CD4-positive, alpha-beta T cell treated with Interleukin-10 for 1 hour (primary cell): Measurements from ENCODE around the gene TBL2.
"Not testable (repeated sequence)": the region's sequence is repeated elsewhere in the genome, so short reads cannot be mapped to it uniquely, and the experiment has no call there.

Experiments
- DNase-seq: peaks from one replicate; pipeline ENCODE4 v3.0.0-alpha.2; 2020

TBL2 gene

GRCh38 chr7:73567846-73568685 lies 10.3 kb downstream of the TBL2 start:
- DNase-seq, result no peak

- DNase-seq, result no peak
These were observed 11.2 kb downstream of the TBL2 start for GRCh38 chr7:73567140-73567539.

- not testable (repeated sequence) for DNase-seq
These were observed 11.9 kb downstream of the TBL2 start for GRCh38 chr7:73566431-73566830.

DNA sequence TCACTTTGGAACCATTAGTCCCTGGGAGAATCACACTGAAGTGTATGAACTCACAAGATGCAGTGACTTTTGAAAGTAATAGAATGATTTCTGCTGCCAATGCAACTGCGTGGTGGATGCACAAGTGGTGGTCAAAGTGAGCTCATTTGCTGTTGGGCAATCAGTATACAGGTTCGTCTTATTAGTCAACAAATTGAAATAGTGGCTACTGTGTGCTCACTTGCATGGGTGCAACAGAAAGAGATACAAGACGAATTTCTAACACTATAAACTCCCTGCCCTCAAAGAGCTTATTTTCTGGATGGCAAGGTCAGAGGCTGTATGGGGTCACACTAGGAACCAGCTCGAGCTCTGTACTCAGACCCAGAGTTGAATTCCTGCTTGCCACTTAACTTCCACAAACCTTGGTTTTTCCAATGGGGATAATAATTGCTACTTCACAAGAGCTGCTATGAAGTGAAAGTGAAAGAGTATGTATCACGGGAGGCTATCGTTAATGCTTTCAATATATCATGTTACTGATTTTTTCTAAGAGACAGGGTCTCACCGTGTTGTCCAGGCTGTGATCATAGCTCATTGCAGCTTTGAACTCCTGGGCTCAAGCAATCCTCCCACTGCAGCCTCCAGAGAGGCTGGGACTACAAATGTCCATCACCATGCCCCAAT lies 12.6 kb downstream of the TBL2 start:
- DNase-seq, result no peak

DNA sequence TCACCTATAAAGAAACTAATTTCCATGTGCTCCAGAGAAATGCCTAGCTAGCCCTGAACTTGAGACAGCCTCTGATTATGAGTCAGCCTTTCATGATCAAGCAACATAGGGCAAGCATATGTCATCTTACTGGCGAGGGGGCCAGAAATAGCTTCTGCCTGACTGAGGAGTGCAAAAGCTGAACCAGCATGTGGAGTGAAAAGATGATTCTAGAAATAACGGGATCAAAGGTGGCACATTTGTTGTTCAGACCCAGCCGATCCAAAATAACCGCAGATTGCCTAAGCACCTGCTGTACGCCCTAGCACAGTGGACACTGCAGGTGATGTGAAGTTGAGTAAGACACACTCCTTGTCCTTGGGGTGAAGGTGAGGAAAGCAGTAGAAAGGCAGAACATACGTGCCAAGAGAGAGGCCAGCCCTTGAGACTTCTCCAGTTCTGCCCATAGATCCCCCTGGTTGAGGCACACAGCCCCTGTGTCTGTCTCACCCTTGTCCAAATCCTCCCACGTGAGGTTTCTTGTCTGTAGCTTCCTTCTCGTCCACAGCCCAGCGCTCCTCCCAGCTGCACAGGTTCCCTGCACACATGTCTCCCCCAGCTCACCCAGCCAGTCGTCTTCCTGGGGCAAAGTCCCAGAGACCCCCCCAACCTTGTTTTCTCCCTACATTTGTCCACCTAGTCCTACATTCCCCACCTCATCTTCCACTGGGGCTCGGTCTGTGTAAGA lies 18.1 kb downstream of the TBL2 start:
- no peak for DNase-seq

GRCh38 chr7:73557397-73558257 lies 20.8 kb downstream of the TBL2 start, which contains the start of gene BCL7B:
TSS of gene BCL7B (minus strand) at chr7:73557690. CDS start at chr7:73557578, 112 bp downstream.
- peak; percentile 85 for DNase-seq

- peak; percentile 93 for DNase-seq
These were observed 21.3 kb downstream of the TBL2 start for GRCh38 chr7:73557108-73557396.

DNA sequence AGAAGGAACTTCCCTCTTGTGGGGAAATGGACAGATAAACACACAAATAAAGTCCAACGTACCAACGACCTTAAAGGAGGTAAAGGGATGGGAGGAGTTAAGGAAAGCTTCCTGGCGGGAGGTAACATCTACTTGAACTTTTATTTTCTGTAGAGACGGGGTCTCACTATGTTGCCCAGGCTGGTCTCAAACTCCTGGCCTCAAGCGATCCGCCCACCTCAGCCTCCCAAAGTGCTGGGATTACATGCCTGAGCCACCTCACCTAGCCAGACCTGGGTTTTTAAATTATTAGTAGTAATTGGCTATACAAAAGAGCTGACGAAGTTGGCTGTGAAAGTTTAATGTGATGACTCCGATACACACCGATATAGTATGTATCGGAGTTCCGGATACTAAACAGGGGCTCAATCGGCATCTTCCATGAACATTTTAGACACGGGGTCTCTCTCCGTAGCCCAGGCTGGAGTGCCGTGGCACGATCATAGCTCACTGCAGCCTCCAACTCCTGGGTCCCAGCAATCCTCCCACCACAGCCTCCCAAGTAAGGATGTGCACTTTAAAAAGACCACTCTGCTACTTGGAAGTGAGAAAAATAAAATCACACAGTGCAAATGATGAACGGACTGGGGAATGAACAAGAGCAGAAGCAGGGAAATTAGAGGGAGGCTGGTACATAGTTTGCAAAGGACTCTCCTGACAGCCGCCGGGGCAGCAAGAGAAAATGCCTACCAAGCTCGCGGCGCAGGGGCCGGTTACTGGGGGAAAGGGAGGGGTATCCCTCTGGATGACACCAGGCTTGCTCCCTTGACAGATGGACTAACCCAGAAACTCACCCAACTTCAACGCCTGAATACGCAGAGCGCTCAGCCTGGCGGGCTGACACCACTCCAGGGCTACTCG lies 21.9 kb downstream of the TBL2 start:
- no peak for DNase-seq

DNA sequence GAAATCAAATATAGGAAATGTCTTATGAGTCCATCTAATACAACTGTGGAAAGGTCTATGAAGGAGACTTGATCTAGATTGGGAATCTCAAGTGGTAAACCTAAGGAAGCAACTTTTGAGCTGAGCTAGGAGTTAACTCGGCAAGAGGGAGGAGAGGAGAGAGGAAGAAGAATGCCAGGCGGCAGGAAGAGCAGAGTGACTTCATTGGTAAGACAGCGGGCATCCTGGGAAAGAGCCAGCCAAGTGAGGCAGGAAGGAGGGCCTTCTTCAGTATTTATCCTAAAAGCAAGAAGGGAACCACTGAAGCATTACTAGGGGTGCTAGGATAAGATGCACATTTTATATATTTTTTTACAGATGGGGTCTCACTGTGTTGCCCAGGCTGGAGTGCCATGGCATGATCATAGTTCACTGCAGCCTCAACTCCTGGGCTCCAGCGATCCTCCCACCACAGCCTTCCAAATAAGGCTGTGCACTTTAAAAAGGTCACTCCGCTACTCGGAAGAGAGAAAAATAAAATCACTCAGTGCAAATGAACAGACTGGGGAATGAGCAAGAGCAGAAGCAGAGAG lies 22.9 kb downstream of the TBL2 start:
- no peak for DNase-seq

GRCh38 chr7:73550093-73550492 lies 28.3 kb downstream of the TBL2 start:
- not testable (repeated sequence) for DNase-seq

DNA sequence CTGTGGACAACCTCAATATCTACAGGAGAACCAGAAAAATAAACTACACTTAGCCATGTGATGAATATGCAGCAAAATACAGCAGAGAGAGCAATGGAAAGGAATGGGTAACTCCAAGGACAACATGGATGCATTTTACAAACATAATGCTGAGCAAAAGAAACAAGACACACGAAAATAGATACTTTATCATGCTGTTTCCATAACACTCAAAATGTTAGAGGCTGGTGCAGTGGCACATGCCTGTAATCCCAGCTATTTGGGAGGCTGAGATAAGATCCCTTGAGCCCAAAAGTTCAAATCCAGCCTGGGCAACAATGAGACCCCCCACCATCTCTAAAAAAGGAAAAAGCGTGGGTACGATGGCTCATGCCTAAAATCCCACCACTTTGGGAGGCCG lies 29.2 kb downstream of the TBL2 start:
- no peak for DNase-seq

DNA sequence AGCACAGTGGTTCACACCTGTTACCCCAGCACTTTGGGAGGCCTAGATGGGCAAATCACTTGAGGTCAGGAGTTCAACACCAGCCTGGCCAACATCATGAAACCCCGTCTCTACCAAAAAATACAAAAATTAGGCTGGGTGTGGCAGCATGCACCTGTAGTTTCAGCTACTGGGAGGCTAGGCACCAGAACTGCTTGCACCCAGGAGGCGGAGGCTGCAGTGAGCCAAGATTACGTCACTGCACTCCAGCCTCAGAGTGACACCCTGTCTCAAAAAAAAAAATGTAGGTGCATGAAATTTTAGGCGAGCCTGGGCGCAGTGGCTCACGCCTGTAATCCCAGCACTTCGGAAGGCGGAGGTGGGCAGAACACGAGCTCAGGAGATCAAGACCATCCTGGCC lies 30.5 kb downstream of the TBL2 start:
- DNase-seq, result no peak

DNA sequence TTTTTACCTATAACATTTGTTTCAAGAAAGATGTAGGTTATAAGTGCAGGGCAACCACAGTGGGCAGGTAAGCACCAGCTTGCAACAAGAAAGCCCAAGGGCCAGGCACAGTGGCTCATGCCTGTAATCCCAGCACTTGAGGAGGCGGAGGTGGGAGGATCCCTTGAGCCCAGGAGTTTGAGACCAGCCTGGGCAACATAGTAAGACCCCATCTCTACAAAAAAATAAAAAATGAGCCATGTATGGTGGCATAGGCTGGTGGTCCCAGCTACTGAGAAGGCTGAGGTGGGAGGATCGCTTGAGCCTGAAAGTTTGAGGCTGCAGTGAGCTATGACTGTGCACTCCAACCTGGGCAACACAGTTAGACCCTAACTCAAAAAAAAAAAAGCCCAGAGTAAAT lies 33.7 kb downstream of the TBL2 start:
- no peak for DNase-seq

- DNase-seq, result no peak
These were observed 36.7 kb downstream of the TBL2 start for GRCh38 chr7:73541722-73542121.

DNA sequence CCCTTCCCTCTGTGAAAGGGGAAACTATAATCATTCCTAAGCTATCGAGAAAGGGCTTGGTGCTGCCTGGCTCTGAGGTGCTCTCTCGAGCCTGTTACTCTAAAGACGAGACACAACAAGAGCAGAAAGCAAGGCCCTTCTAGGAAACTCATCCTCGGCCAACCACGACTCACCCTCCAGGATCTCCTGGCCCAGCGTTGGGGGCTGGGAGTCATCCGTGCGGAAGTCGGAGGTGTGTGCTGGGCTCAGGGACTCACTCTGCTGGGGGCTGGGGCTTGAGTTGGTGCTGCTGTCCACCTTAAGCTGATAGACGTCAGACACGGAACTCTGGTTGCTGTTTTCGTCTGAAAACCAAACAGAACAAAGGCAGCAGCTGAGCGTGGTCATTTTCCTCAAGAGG lies 38.7 kb downstream of the TBL2 start:
- no peak for DNase-seq

GRCh38 chr7:73538510-73538909 lies 39.9 kb downstream of the TBL2 start:
- not testable (repeated sequence) for DNase-seq

DNA sequence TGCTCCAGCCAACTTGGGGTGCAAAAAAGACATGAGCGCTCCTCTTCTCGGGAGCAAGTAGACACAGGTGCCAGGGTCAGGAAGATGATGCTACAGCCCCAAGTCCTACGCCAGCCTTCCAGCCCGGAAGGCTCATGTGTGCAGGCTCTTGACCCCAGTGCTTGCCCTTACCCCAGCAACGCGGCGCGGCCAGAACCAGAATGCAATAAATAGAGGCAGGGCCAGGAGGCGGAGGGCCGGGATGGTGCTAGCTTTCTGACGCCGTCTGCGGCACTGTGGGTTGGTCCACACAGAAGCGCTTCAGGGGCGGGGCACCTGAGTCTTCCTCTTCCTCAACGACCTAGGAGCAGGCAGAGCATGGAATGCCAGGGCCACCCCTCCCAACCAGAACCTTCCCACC lies 41.3 kb downstream of the TBL2 start:
- no peak for DNase-seq

DNA sequence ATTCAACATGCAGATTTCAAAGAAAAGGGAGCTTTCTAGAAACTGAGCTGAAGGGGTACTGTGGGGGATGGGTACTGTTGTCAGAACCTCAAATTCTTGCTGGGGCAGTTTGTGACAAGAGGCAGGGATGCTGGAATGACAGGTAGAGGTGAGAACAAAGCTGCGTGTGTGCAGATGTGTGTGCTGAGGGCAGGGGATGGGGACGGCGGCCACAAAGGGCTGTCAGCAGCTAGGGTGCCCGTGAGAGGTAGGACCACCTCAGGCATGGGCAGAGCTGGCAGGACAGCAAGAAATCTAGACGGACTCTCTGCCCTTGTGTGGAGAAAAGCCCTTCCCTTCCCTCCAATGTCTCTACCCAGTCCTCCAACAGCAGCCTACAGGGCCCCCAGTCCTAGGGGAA lies 41.9 kb downstream of the TBL2 start:
- DNase-seq, result no peak

- not testable (repeated sequence) for DNase-seq
These were observed 42.5 kb downstream of the TBL2 start for GRCh38 chr7:73535918-73536317.

DNA sequence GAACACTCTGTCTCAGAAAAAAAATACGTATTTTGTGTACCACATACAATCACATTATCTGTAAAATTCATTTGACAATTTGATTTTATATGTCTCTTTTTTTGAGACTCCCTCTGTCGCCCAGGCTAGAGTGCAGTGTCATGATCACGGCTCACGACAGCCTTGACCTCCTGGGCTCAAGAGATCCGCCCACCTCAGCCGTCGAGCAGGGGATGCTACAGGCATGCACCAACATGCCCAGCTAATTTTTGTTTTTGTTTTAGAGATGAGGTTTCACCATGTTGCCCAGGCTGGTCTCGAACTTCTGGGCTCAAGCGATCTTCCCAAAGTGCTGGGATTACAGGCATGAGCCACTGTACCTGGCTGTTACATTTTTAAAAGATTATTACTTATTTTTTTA lies 44.6 kb downstream of the TBL2 start:
- no peak for DNase-seq

- DNase-seq, result no peak
These were observed 46.2 kb downstream of the TBL2 start for GRCh38 chr7:73532224-73532623.
